Measurements from ENCODE around the gene ERICH6. TPM values are rescaled to one million over a fixed set of nuclear protein-coding genes. Genes with fewer than 3 reads are reported as not detected.

The ERICH6 gene
- polyA plus RNA-seq, 3 donors: 0.04 TPM; not detected in 2

DNA sequence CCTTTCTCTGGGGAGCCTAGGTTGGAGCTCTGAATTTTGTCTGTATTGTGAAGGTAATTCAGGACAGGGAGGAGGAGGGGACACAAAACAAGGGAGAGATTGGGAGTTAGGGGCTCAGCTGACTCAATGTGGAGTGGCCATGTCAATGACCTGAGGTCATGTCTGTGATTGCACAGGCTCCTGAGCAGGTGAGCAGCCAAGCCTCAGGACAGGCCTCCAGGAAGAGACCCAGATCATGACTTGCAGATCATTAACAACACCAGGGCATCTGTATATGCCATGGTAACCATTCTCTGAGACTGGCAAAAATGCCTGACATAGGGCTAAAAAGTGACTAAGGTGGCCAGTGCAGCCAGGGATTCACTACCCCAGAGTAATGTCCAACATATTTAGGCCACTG is 20.9 kb downstream of the ERICH6 start:
- Mint-ChIP-seq H3K36me3 (no peaks in the 10 kb centered on the region), H3K4me3 (no peak overlapping the region), H3K4me1 (peaks cover 6% of the 10 kb centered on the region), H3K9me3 (peaks cover 0 to 2% (median 2%) of the 10 kb centered on the region in 7 donors), H3K27me3 (ENCODE audit: low read depth in 3 of 3) (peaks cover 0 to 4% (median 0%) of the 10 kb centered on the region in 3 donors), H3K27ac (no peak overlapping the region)
- Histone ChIP-seq H4K20me1 (ENCODE audit: insufficient read depth, low read length) (no peaks in the 10 kb centered on the region), H3K4me3 (replicated peaks in 1 of 3; ENCODE audit: low read depth in 2 of 3, low read length in 3 of 3) (no peak overlapping the region), H3K4me2 (replicated peaks; ENCODE audit: extremely low read depth, low read length, poor library complexity, severe bottlenecking) (no peak overlapping the region), H3K27ac (ENCODE audit: low read depth in 1 of 2, low read length in 2 of 2) (no peak overlapping the region), H3K36me3 (replicated peaks in 1 of 2; ENCODE audit: control insufficient read depth in 1 of 2, insufficient read depth in 2 of 2, low read length in 2 of 2) (no peaks in the 10 kb centered on the region), H3K79me2 (ENCODE audit: insufficient read depth, low read length) (no peaks in the 10 kb centered on the region), H3K4me1 (ENCODE audit: control insufficient read depth in 1 of 2, insufficient read depth in 2 of 2, low read length in 2 of 2) (no peaks in the 10 kb centered on the region), H3K9ac (ENCODE audit: insufficient read depth, low read length, poor library complexity, severe bottlenecking) (no peak overlapping the region), H2AFZ (ENCODE audit: insufficient read depth, low read depth, low read length, poor library complexity, severe bottlenecking) (no peak overlapping the region), H3K9me3 (replicated peaks in 1 of 2; ENCODE audit: control insufficient read depth in 1 of 2, insufficient read depth in 1 of 2, low read length in 2 of 2) (no peaks in the 10 kb centered on the region), H3K27me3 (ENCODE audit: control insufficient read depth in 2 of 2, insufficient read depth in 2 of 2, low read length in 2 of 2) (no peaks in the 10 kb centered on the region)
- TF ChIP-seq, protein P1, sequence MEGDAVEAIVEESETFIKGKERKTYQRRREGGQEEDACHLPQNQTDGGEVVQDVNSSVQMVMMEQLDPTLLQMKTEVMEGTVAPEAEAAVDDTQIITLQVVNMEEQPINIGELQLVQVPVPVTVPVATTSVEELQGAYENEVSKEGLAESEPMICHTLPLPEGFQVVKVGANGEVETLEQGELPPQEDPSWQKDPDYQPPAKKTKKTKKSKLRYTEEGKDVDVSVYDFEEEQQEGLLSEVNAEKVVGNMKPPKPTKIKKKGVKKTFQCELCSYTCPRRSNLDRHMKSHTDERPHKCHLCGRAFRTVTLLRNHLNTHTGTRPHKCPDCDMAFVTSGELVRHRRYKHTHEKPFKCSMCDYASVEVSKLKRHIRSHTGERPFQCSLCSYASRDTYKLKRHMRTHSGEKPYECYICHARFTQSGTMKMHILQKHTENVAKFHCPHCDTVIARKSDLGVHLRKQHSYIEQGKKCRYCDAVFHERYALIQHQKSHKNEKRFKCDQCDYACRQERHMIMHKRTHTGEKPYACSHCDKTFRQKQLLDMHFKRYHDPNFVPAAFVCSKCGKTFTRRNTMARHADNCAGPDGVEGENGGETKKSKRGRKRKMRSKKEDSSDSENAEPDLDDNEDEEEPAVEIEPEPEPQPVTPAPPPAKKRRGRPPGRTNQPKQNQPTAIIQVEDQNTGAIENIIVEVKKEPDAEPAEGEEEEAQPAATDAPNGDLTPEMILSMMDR (IDR thresholded peaks at IDR 0.05): no peak
- DNase-seq: no peak
- intact Hi-C loops (cut with micrococcal nuclease): no loop called here

DNA sequence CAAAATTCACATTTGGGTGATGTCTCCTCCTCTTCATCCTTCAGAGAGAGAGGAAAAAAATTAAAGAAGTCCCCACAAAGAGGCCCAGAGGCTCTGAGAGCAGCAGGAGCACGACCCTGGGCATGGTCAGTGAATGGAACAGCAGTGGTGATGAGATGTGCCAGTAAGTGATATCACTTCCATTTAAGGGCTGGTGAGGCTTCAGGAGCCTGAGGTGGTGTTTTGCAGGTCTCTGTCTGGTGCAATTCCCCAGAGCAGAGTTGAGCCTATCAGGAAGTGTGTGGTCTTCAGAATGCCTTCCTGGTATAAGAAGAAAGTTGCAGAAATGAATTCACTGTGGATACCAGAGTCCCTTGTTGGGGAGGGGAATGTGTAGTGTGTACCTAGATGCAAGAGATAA is 21.4 kb downstream of the ERICH6 start:
- H3K9ac ChIP-seq (ENCODE audit: insufficient read depth, low read length, poor library complexity, severe bottlenecking): no peak overlapping the region
- no peaks in the 10 kb centered on the region for H3K79me2 ChIP-seq (ENCODE audit: insufficient read depth, low read length)
- no peaks in the 10 kb centered on the region for H3K4me1 ChIP-seq (ENCODE audit: control insufficient read depth in 1 of 2, insufficient read depth in 2 of 2, low read length in 2 of 2)
- H3K9me3 ChIP-seq (replicated peaks in 1 of 2; ENCODE audit: control insufficient read depth in 1 of 2, insufficient read depth in 1 of 2, low read length in 2 of 2): peaks cover 0 to 3% of the 10 kb centered on the region in 2 donors
- H3K4me1 Mint-ChIP-seq: peaks cover 6% of the 10 kb centered on the region
- H3K27me3 Mint-ChIP-seq (ENCODE audit: low read depth in 3 of 3): peaks cover 0 to 4% (median 0%) of the 10 kb centered on the region in 3 donors
- H3K27me3 ChIP-seq (ENCODE audit: control insufficient read depth in 2 of 2, insufficient read depth in 2 of 2, low read length in 2 of 2): no peaks in the 10 kb centered on the region
- no peaks in the 10 kb centered on the region for H4K20me1 ChIP-seq (ENCODE audit: insufficient read depth, low read length)
- H3K27ac ChIP-seq (ENCODE audit: low read depth in 1 of 2, low read length in 2 of 2): no peak overlapping the region
- H3K4me3 ChIP-seq (replicated peaks in 1 of 3; ENCODE audit: low read depth in 2 of 3, low read length in 3 of 3): no peak overlapping the region
- H3K36me3 ChIP-seq (replicated peaks in 1 of 2; ENCODE audit: control insufficient read depth in 1 of 2, insufficient read depth in 2 of 2, low read length in 2 of 2): no peaks in the 10 kb centered on the region
- H3K4me2 ChIP-seq (replicated peaks; ENCODE audit: extremely low read depth, low read length, poor library complexity, severe bottlenecking): no peak overlapping the region
- H3K36me3 Mint-ChIP-seq: no peaks in the 10 kb centered on the region
- H3K4me3 Mint-ChIP-seq: no peak overlapping the region
- DNase-seq: no peak
- WGBS (ENCODE audit: insufficient coverage): no CpG with 5 or more reads among the region's 1 CpG
- H3K27ac Mint-ChIP-seq: no peak overlapping the region
- H3K9me3 Mint-ChIP-seq: peaks cover 0 to 2% (median 2%) of the 10 kb centered on the region in 7 donors
- TF ChIP-seq, protein P1 (IDR thresholded peaks at IDR 0.05): no peak
- intact Hi-C loops (cut with micrococcal nuclease): no loop called here
- H2AFZ ChIP-seq (ENCODE audit: insufficient read depth, low read depth, low read length, poor library complexity, severe bottlenecking): no peak overlapping the region

All from CD14-positive monocyte (primary cell).